ENCODE measurements around the gene PELI2.
"Not testable (repeated sequence)": the region's sequence is repeated elsewhere in the genome, so short reads cannot be mapped to it uniquely, and the experiment has no call there.

Gene PELI2

GRCh38 chr14:56143025-56143424, 24.8 kb downstream of the PELI2 start:
- no peak for DNase-seq (ENCODE audit: low spot score)

- DNase-seq (ENCODE audit: low spot score) = no peak
Observed at GRCh38 chr14:56144176-56144575, 26.0 kb downstream of the PELI2 start.

- DNase-seq (ENCODE audit: low spot score) = no peak
Observed at GRCh38 chr14:56145181-56145769, 27.1 kb downstream of the PELI2 start.

- DNase-seq (ENCODE audit: low spot score) = no peak
Observed at GRCh38 chr14:56145965-56146364, 27.8 kb downstream of the PELI2 start.

- no peak for DNase-seq (ENCODE audit: low spot score)
Observed at GRCh38 chr14:56147449-56147848, 29.2 kb downstream of the PELI2 start.

GRCh38 chr14:56147986-56148901, 30.0 kb downstream of the PELI2 start:
- DNase-seq (ENCODE audit: low spot score) = no peak

GRCh38 chr14:56149151-56149550, 30.9 kb downstream of the PELI2 start:
- DNase-seq (ENCODE audit: low spot score) = no peak

GRCh38 chr14:56149995-56150394, 31.8 kb downstream of the PELI2 start:
- no peak for DNase-seq (ENCODE audit: low spot score)

GRCh38 chr14:56150645-56151345, 32.6 kb downstream of the PELI2 start:
- no peak for DNase-seq (ENCODE audit: low spot score)

GRCh38 chr14:56152221-56152620, 34.0 kb downstream of the PELI2 start:
- no peak for DNase-seq (ENCODE audit: low spot score)

GRCh38 chr14:56153267-56153666, 35.1 kb downstream of the PELI2 start:
- no peak for DNase-seq (ENCODE audit: low spot score)

GRCh38 chr14:56154321-56154720, 36.1 kb downstream of the PELI2 start:
- DNase-seq (ENCODE audit: low spot score) = no peak

- DNase-seq (ENCODE audit: low spot score) = no peak
Observed at GRCh38 chr14:56156096-56156495, 37.9 kb downstream of the PELI2 start.

GRCh38 chr14:56159066-56159465, 40.9 kb downstream of the PELI2 start:
- no peak for DNase-seq (ENCODE audit: low spot score)

GRCh38 chr14:56160088-56160487, 41.9 kb downstream of the PELI2 start:
- no peak for DNase-seq (ENCODE audit: low spot score)

- DNase-seq (ENCODE audit: low spot score) = no peak
Observed at GRCh38 chr14:56161658-56162057, 43.4 kb downstream of the PELI2 start.

- DNase-seq (ENCODE audit: low spot score) = no peak
Observed at GRCh38 chr14:56162476-56162875, 44.3 kb downstream of the PELI2 start.

GRCh38 chr14:56166579-56166978, 48.4 kb downstream of the PELI2 start:
- DNase-seq (ENCODE audit: low spot score) = not testable (repeated sequence)

GRCh38 chr14:56168007-56168616, 49.9 kb downstream of the PELI2 start:
- DNase-seq (ENCODE audit: low spot score) = no peak

- DNase-seq (ENCODE audit: low spot score) = peak; percentile 20
Observed at GRCh38 chr14:56170028-56170427, 51.8 kb downstream of the PELI2 start.

- DNase-seq (ENCODE audit: low spot score) = no peak
Observed at GRCh38 chr14:56170877-56171422, 52.7 kb downstream of the PELI2 start.

- DNase-seq (ENCODE audit: low spot score) = no peak
Observed at GRCh38 chr14:56172074-56172473, 53.9 kb downstream of the PELI2 start.
